Inferior parietal cortex (tissue), 1 donor: Measurements from ENCODE around the gene PSG5.
"Not testable (repeated sequence)": the region's sequence is repeated elsewhere in the genome, so short reads cannot be mapped to it uniquely, and the experiment has no call there.

Experiments
- DNase-seq: peaks from one replicate; pipeline ENCODE4 v3.0.0-alpha.2; 2016; ENCODE audit errors: extremely low spot score

The PSG5 gene

GRCh38 chr19:43181869-43182771 is 4.2 kb downstream of the PSG5 start:
- DNase-seq: not testable (repeated sequence)

- DNase-seq: not testable (repeated sequence)
These were observed 6.7 kb downstream of the PSG5 start for GRCh38 chr19:43179569-43180147.

DNA sequence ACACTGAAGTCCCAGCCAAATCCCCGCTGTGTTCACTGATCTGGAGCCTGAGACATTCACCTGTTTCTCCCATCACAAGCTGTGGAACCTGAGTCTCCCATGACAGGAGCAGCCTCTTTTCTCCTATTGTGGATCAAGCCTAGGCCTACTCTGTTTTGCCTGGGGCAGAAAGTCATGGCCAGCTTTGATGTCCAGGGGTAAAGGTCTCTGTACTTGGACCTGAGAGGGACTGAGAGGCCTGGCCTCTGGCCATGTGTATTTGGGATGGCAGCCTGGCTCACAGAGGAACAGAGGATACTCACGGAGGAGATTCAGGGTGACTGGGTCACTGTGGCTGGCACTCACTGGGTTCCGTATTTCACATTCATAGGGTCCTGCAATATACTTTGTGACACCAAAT is 7.8 kb downstream of the PSG5 start:
- DNase-seq: not testable (repeated sequence)

- not testable (repeated sequence) for DNase-seq
These were observed 20.4 kb downstream of the PSG5 start for GRCh38 chr19:43165906-43166305.

GRCh38 chr19:43163135-43163534 is 23.2 kb downstream of the PSG5 start:
- DNase-seq: not testable (repeated sequence)

DNA sequence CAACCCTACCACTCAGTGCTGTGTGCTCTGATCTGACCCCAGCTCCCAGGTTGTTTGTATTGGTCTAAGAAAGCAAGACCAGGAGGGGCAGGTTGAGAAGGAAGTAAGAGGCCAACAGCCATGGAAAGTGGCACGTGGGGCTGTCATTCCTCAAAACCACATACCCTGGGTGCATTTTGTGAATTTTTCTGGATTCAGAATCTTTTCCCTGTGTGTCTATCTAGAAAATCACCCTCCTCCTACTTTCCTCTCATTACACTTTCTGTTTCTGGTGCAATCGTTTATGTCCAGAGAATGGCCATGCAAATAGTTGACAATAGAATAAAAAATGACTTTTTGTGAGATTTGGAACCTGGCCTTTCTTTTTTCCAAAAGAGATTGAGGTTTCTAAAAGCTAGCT is 24.1 kb downstream of the PSG5 start:
- DNase-seq: not testable (repeated sequence)

DNA sequence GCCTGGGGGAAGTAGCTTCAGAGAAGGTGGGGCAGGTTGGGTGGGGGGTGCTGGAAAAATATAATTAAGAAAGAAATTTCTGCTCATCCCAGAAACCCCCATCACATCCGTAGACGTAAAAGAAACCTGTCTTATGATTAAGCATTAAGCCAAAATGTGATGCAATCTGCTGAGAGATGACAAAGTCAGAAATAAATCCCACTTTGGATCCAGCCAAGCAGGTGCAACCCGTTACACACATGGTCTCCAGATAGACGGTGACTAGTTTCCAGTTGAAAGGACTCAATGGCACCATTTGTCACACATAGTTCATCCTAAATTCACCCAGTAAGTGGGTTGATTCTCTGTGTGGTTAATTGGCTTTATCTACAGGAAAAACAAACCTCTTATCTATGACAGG is 34.1 kb downstream of the PSG5 start:
- DNase-seq: no peak

DNA sequence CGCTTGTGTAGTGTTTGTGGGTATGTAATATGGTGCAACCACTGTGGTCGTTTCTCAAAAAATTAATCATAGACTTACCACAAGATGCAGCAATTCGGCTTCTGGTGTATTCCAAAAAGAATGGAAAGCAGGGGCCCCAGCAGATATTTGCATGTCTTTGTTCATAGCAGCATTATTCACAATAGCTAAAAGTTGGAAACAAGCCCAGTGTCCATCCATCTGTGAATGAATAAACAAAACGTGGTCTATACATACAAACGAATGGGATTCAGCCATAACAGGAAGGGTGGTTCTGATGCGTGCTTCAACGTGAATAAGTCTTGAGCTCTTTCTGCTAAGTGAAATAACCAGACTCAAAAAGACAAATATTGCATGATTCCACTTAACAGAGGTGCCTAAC is 36.5 kb downstream of the PSG5 start:
- not testable (repeated sequence) for DNase-seq

DNA sequence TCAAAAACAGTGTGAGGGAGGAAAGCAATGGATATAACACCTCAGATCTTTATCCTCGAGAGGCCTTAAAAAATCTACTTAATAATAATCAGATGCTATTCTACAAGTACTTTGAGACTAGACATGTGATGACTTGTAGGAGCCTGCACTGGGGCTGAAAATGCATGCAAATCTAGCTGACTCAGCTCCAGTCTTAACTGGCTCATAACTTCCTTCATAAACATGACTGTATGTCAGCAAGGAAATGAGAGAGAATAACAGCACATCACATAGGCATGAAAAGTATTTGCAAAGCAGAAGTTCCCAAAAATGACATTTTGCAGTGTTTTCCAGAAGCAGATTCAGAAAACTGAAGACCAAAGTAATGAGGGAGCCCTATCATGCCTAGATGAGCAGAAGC is 38.1 kb downstream of the PSG5 start:
- no peak for DNase-seq

DNA sequence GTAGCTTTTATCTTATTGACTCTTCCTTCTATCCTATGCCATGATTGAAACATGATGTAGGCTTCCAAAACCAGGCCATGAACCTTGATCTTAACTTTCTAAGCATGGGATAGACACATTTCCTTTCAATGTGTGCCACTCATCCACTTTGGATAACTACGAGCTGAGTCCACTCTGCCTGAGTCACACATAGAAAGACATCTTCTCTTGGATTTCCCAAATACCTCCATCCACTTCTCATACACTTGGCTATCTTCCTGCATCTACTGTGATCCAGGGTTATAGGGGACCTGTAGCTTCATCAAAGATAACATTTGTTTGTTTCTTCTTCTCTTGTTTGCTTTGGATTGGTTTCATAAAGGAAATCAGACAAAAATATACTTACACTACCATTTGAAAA is 44.6 kb downstream of the PSG5 start:
- not testable (repeated sequence) for DNase-seq

- no peak for DNase-seq
These were observed 53.6 kb downstream of the PSG5 start for GRCh38 chr19:43132696-43133095.

GRCh38 chr19:43131281-43131842 is 55.0 kb downstream of the PSG5 start:
- DNase-seq: not testable (repeated sequence)

DNA sequence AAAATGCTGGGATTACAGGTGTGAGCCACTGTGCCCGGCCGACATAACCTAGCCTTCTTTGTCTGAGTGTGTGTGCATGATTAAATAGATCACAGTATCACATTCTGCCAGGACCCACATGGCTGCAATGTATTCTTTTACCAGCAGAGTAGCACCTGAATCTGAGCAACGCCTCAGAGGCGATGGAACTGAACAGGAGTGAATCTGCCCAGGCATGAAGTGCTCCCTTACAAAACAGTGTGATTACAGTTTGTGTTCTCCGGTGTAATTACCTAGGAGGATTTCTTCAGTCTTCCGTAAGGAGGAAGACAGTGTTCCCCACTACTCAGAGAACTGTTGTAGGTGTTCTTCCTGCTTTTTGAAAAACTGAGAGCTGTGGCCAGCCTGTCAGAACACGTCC is 57.1 kb downstream of the PSG5 start:
- not testable (repeated sequence) for DNase-seq

DNA sequence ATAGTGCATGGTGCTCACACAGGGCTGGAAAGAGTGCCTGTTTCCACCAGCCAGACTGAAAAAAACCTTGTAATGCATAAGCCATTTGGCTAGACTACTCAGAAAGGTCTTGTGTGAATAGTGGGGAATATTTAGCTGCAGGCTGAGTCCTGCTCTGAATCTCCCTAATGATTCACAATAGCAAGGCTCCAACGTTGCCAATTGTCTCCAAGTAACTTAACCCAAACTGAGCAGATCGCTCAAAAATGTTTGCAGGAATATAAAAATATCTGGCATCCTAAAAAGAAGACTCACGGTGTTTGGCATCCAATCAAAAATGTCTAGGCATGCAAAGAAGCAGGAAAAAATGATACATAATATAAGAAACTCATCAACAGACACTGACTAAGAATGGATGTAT is 59.0 kb downstream of the PSG5 start:
- peak; percentile 18 for DNase-seq

- no peak for DNase-seq
These were observed 59.6 kb downstream of the PSG5 start for GRCh38 chr19:43126720-43127119.

- no peak for DNase-seq
These were observed 62.0 kb downstream of the PSG5 start for GRCh38 chr19:43124360-43124759.

- DNase-seq: not testable (repeated sequence)
These were observed 65.8 kb downstream of the PSG5 start for GRCh38 chr19:43120433-43121026.

GRCh38 chr19:43119526-43119925 is 66.8 kb downstream of the PSG5 start:
- not testable (repeated sequence) for DNase-seq
